HepG2 (cell line): ENCODE results near the gene TTC6. TPM values are rescaled to one million over a fixed set of nuclear protein-coding genes. Genes with fewer than 3 reads are reported as not detected.

Experiments used
- BRF2 ChIP-seq: sonication (generic); formaldehyde crosslinking; IDR thresholded peaks from 2 replicates; pipeline ENCODE4 v1.8.1; 2022; ENCODE audit warnings: mild to moderate bottlenecking, missing genetic modification reagents
- ETS1 ChIP-seq: sonication (generic); formaldehyde crosslinking; IDR thresholded peaks from 2 replicates; pipeline ENCODE4 v1.4.0; 2020; ENCODE audit warnings: missing genetic modification reagents
- FOXJ3 ChIP-seq: sonication (generic); formaldehyde crosslinking; IDR thresholded peaks from 2 replicates; pipeline ENCODE4 v1.4.0; 2020; ENCODE audit warnings: missing genetic modification reagents, mild to moderate bottlenecking, borderline replicate concordance
- KIAA2018 ChIP-seq: sonication (generic); formaldehyde crosslinking; IDR thresholded peaks from 2 replicates; pipeline ENCODE4 v1.5.0; 2020; ENCODE audit warnings: mild to moderate bottlenecking, missing genetic modification reagents, borderline replicate concordance
- LCORL ChIP-seq, 2 experiments: fragments of 450-650 bp in 1 of 2; sonication (generic) in 1 of 2; formaldehyde crosslinking in 1 of 2; IDR thresholded peaks; 2 replicates each; pipeline versions ENCODE4 v1.5.0 to v1.6.1; 2017 to 2020; ENCODE audit warnings: antibody characterized with exemption in 1 of 2, missing genetic modification reagents in 1 of 2
- MLLT10 ChIP-seq: sonication (generic); formaldehyde crosslinking; IDR thresholded peaks from 2 replicates; pipeline ENCODE4 v1.4.0; 2020; ENCODE audit warnings: missing genetic modification reagents
- MYNN ChIP-seq: sonication (generic); formaldehyde crosslinking; IDR thresholded peaks from 2 replicates; pipeline ENCODE4 v1.4.0; 2020; ENCODE audit warnings: mild to moderate bottlenecking, low read depth, missing genetic modification reagents
- NFIC ChIP-seq: IDR thresholded peaks from 2 replicates; pipeline ENCODE4 v1.6.1; 2012; ENCODE audit warnings: mild to moderate bottlenecking, low read length, inconsistent platforms
- SMAD9 ChIP-seq: sonication (generic); formaldehyde crosslinking; IDR thresholded peaks from 2 replicates; pipeline ENCODE4 v1.5.1; 2020; ENCODE audit warnings: mild to moderate bottlenecking, missing genetic modification reagents
- SMARCE1 ChIP-seq: fragments of 450-650 bp; IDR thresholded peaks from 2 replicates; pipeline ENCODE4 v1.6.1; 2017; ENCODE audit warnings: borderline replicate concordance
- ZBTB2 ChIP-seq: sonication (generic); formaldehyde crosslinking; IDR thresholded peaks from 2 replicates; pipeline ENCODE4 v1.8.0; 2022; ENCODE audit warnings: low read depth, missing genetic modification reagents
- ZBTB21 ChIP-seq: sonication (generic); formaldehyde crosslinking; IDR thresholded peaks from 2 replicates; pipeline ENCODE4 v1.4.0; 2020; ENCODE audit warnings: missing genetic modification reagents
- ZNF263 ChIP-seq: sonication (generic); formaldehyde crosslinking; IDR thresholded peaks from 2 replicates; pipeline ENCODE4 v1.4.0; 2020; ENCODE audit warnings: missing genetic modification reagents
- ZNF510 ChIP-seq: sonication (generic); formaldehyde crosslinking; IDR thresholded peaks from 2 replicates; pipeline ENCODE4 v1.4.0; 2020; ENCODE audit warnings: low read depth, mild to moderate bottlenecking, missing genetic modification reagents
- ZSCAN9 ChIP-seq: IDR thresholded peaks from 2 replicates; pipeline ENCODE4 v1.6.1; 2016; ENCODE audit warnings: borderline replicate concordance
- polyA plus RNA-seq, 8 experiments: library from polyadenylated mRNA; depleted of rRNA in 3 of 8; stranded (reverse) in 7 of 8; unstranded in 1 of 8; fragments of >200 nt; fragmentation: Illumina TruSeq in 4 of 8; extraction: Trizol in 4 of 8; gene quantifications; 2 replicates each; pipeline versions ENCODE4 v1.2.1 to v1.2.3, GENCODE V29; 2011 to 2016; ENCODE audit warnings: low read depth in 4 of 8, missing spikeins in 1 of 8, mixed read lengths in 1 of 8; ENCODE audit not compliant: insufficient read depth in 1 of 8
- total RNA-seq, 5 experiments: library from RNA; depleted of rRNA; stranded (reverse); fragments of >200 nt; fragmentation: Illumina TruSeq; extraction: Trizol; gene quantifications; 2 replicates each; pipeline ENCODE4 v1.2.3, GENCODE V29; 2016; ENCODE audit warnings: low read depth in 1 of 5

The TTC6 gene
- total and polyA plus RNA-seq, 2 of the 13 experiments (the other 11 are each of a cell fraction or from before 2014, with no cell fraction given) = 9.3 to 27.4 TPM

- TF ChIP-seq KIAA2018 (CRISPR knock-in tag) (no peak), MYNN (CRISPR knock-in tag) (peak; percentile 93), ZSCAN9 (CRISPR knock-in tag) (0 out of 2 replicates have a peak, but pooled peaks have one; percentile 92), ZNF510 (CRISPR knock-in tag) (peak; percentile 95), FOXJ3 (peak; percentile 65; the same call in 1 of the 2 replicates), ETS1 (peak; percentile 35; the same call in 1 of the 2 replicates), NFIC (no peak), SMARCE1 (no peak), LCORL (IDR thresholded peaks at IDR 0.05) (0 out of 2 replicates have a peak, but pooled peaks have one; percentile 40), LCORL (CRISPR knock-in tag; IDR thresholded peaks at IDR 0.05) (peak; percentile 89; the same call in 1 of the 2 replicates), SMAD9 (CRISPR knock-in tag) (peak; percentile 19), ZBTB2 (CRISPR knock-in tag) (no peak), MLLT10 (CRISPR knock-in tag) (no peak), BRF2 (CRISPR knock-in tag) (peak; percentile 70; the same call in 1 of the 2 replicates), ZNF263 (CRISPR knock-in tag) (peak; percentile 99), ZBTB21 (CRISPR knock-in tag) (peak; percentile 78)
Observed at GRCh38 chr14:37595809-37596621, 586 bp downstream of the TTC6 start (continued).
